Immature natural killer cell (primary cell): ENCODE measurements around the gene PARD6B. TPM values are rescaled to one million over a fixed set of nuclear protein-coding genes. Genes with fewer than 3 reads are reported as not detected.

ENCODE experiments used
- DNase-seq, 3 donors: peaks; one replicate each; pipeline ENCODE4 v3.0.0; 2022; ENCODE audit warnings: mixed read lengths in 1 of 3
- H3K27ac Mint-ChIP-seq, 6 donors: one replicate each; pipeline ENCODE4 v1.8.0; 2020; ENCODE audit warnings: mixed read lengths in 6 of 6, mild to moderate bottlenecking in 5 of 6, inconsistent platforms in 4 of 6, moderate library complexity in 3 of 6
- H3K27me3 Mint-ChIP-seq, 3 donors: one replicate each; pipeline ENCODE4 v1.8.0; 2020 to 2021; ENCODE audit warnings: low read depth in 3 of 3, mild to moderate bottlenecking in 3 of 3, mixed read lengths in 3 of 3, moderate library complexity in 3 of 3, inconsistent platforms in 1 of 3
- H3K36me3 Mint-ChIP-seq, 3 donors: one replicate each; pipeline ENCODE4 v1.8.0; 2020; ENCODE audit warnings: mixed read lengths in 3 of 3, inconsistent platforms in 2 of 3, mild to moderate bottlenecking in 2 of 3
- H3K4me1 Mint-ChIP-seq, 2 donors: one replicate each; pipeline ENCODE4 v1.8.0; 2020; ENCODE audit warnings: inconsistent platforms in 2 of 2, mild to moderate bottlenecking in 2 of 2, mixed read lengths in 2 of 2, moderate library complexity in 1 of 2
- H3K4me3 Mint-ChIP-seq, 5 donors: one replicate each; pipeline ENCODE4 v1.8.0; 2020; ENCODE audit warnings: mild to moderate bottlenecking in 5 of 5, mixed read lengths in 5 of 5, inconsistent platforms in 3 of 5, moderate library complexity in 3 of 5
- H3K9me3 Mint-ChIP-seq, 6 donors: one replicate each; pipeline ENCODE4 v1.8.0; 2020; ENCODE audit warnings: mild to moderate bottlenecking in 6 of 6, mixed read lengths in 6 of 6, inconsistent platforms in 4 of 6, moderate library complexity in 3 of 6
- polyA plus RNA-seq, 3 donors: library from polyadenylated mRNA; unstranded; fragments of 300-500 nt; fragmentation: Illumina TruSeq; gene quantifications; one replicate each; pipeline ENCODE4 v1.2.3, GENCODE V29; 2021

PARD6B gene
- polyA plus RNA-seq, 3 donors from 2014 or later: 0.38 to 1.1 (median 0.96) TPM

- no peaks in the 10 kb centered on the region for H3K36me3 Mint-ChIP-seq
- no peaks in the 10 kb centered on the region for H3K4me1 Mint-ChIP-seq
- DNase-seq: no peak
- no peak overlapping the region for H3K4me3 Mint-ChIP-seq
- H3K27me3 Mint-ChIP-seq: peaks cover 0 to 8% (median 6%) of the 10 kb centered on the region in 3 donors
- no peak overlapping the region for H3K27ac Mint-ChIP-seq
- H3K9me3 Mint-ChIP-seq: no peaks in the 10 kb centered on the region
Measured at GRCh38 chr20:50724112-50724725, 7.2 kb upstream of the PARD6B start.

DNA sequence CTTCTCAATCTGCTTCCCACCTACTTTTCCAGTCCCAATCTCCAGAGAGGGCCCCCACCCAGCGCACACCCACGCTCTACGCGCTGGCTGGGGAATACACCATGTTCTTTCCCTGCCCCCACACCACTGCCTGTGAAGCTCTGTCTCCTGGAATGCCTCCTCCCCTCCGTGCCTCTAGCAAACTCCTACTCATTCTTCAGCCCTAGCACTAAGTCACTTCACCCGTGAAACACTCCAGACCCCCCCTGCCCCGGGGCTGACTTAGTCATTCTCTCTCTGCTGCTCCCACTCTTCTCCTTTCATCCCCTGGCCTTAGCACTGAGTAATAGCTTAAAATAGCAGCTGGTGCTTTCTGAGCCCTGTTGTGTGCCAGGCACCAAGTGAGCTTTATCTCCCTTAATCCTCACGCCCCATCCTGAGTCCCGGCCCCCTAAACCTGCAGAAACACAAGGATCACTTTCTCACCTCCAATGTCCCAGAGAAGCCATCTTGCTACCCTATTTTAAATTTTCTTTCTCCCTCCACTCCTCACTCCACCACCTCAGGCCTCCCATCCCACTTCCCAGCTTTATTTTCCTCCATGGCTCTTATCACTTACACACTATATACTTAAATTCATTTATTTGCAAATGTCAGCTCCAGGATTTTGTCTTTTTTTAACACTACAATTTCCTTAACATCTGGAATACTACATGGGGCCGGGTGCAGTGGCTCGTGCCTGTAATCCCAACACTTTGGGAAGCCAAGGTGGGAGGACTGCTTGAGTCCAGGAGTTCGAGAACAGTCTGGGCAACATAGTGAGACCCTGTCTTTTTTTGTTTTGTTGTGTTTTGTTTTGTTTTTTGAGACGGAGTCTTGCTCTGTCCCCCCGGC, 6.3 kb upstream of the PARD6B start:
- Mint-ChIP-seq H3K9me3 (no peaks in the 10 kb centered on the region), H3K4me3 (no peak overlapping the region)
- no peak for DNase-seq

GRCh38 chr20:50725724-50726005, 5.7 kb upstream of the PARD6B start:
- H3K36me3 Mint-ChIP-seq: no peaks in the 10 kb centered on the region
- no peaks in the 10 kb centered on the region for H3K9me3 Mint-ChIP-seq
- H3K27ac Mint-ChIP-seq: no peak overlapping the region
- DNase-seq: no peak
- peaks cover 0 to 4% (median 3%) of the 10 kb centered on the region in 3 donors for H3K27me3 Mint-ChIP-seq
- peaks cover 4 to 5% of the 10 kb centered on the region in 2 donors for H3K4me1 Mint-ChIP-seq
- no peak overlapping the region for H3K4me3 Mint-ChIP-seq

More for the DNA sequence above, 6.3 kb upstream of the PARD6B start:
- Mint-ChIP-seq H3K4me1 (peaks cover 0 to under 1% of the 10 kb centered on the region in 2 donors), H3K27me3 (peaks cover 0 to 4% (median 3%) of the 10 kb centered on the region in 3 donors), H3K36me3 (no peaks in the 10 kb centered on the region), H3K27ac (no peak overlapping the region)

DNA sequence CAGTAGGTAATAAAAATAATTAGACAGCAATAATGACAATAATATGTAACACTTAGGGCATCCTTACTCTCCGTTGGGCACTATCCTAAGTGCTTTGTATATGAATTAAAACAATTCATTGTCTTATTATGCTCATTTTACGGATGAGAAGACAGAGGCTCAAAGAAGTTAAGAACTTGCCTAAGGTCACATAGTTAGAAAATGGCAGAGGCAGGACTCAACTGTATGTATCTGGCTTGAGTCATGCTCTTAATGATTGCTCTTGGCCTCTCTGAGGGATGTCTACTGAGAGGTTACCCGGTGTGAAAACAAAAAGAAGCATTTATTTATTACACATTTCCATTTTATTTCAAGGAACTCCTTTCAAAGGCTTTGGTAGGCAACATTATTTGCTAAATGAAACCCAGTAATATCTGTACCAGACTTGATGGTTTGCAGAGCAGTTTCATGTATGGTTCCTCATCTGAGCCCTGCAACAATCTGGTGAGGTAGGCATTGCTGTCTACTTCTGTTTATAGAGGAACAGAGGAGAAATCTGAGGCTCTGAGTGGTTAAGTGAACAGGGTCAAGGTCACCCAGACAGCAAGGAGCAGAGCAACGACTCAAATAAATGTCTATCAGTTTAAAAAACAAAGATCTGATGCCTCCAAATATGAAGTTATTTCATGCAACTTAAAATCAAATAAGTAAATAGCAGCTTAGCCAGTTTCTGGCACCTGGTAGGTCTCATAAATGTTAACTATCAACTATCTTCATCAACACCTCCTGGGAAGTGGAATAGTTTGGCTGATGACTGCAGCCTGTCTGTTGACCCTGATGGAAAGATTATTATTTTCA, 4.2 kb upstream of the PARD6B start:
- Mint-ChIP-seq H3K4me1 (peaks cover 8 to 9% of the 10 kb centered on the region in 2 donors), H3K9me3 (no peaks in the 10 kb centered on the region), H3K4me3 (no peak overlapping the region), H3K27ac (no peak overlapping the region), H3K36me3 (no peaks in the 10 kb centered on the region), H3K27me3 (peaks cover 3 to 10% (median 7%) of the 10 kb centered on the region in 3 donors)
- no peak for DNase-seq

DNA sequence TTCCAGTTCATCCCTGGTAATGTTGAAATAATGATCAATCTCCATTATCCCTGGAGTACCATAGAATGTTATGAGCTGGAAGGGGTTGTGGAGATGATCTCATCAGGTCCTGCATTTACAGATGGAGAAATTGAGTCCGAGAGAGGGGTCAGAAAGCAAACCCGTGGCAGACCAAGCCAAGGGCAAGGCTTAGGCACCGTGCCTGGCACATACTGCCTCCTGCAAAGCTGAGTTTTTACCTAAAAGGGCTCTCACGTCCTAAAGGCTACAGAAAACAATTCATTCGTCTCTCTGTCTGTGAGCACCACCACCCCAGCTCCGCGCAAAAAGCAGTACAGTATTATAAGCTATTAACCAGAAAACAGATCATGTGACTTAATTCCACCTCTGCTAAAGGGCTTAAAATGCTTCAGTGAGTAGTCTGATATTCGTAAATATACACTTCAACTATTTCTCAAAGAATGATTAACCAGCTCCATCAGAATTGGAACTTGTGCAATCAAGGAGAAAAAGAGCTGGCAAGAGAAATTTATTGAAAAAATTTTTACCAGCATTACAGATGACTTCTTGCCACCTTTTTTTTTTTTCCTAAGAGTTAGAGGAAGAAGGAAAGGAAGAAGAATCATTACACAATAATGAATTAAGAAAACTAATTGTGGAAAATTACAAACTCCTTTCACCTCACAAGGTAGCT, 3.4 kb upstream of the PARD6B start:
- H3K36me3 Mint-ChIP-seq: no peaks in the 10 kb centered on the region
- no peak overlapping the region for H3K4me3 Mint-ChIP-seq
- H3K9me3 Mint-ChIP-seq: no peaks in the 10 kb centered on the region
- H3K27me3 Mint-ChIP-seq: peaks cover 3 to 13% (median 10%) of the 10 kb centered on the region in 3 donors
- H3K4me1 Mint-ChIP-seq: peaks cover 15 to 16% of the 10 kb centered on the region in 2 donors
- H3K27ac Mint-ChIP-seq: peak overlapping the region in 1 of 6 donors; percentile 15
- DNase-seq: no peak

DNA sequence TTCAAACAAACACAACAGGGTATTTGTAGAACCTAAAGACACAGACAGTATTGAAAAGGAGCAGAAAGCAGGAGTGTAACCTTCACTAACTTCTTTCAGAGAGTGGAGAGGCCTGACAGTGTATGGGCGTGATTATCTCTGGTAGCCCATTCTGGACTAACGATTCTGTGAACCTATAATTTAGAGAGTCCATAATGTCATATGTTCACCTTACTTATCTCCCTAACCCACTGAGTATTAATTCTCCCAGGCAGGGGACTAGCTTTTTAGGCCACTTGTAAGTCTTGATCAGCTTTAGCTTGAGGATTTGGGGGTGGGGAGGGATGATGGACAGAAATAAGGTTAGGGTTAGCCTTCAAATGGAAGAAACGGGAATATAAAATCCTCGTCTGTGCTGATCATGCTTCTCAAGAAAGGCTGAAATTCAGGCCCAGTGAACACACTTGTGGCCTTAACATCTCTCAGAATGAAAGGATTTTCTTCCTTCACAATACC, 2.8 kb upstream of the PARD6B start:
- Mint-ChIP-seq H3K4me1 (peaks cover 15 to 17% of the 10 kb centered on the region in 2 donors), H3K36me3 (no peaks in the 10 kb centered on the region), H3K27me3 (peaks cover 3 to 13% (median 8%) of the 10 kb centered on the region in 3 donors), H3K4me3 (peak overlapping the region in 1 of 5 donors; percentile 13), H3K9me3 (no peaks in the 10 kb centered on the region), H3K27ac (peak overlapping the region in 1 of 6 donors; percentile 15)
- DNase-seq: no peak

GRCh38 chr20:50728981-50729874, 2.2 kb upstream of the PARD6B start:
- Mint-ChIP-seq H3K27me3 (peaks cover 3 to 13% (median 6%) of the 10 kb centered on the region in 3 donors), H3K4me1 (peaks cover 15 to 17% of the 10 kb centered on the region in 2 donors), H3K4me3 (peak overlapping the region in 4 of 5 donors; percentile 13 to 90 (median 64)), H3K9me3 (no peaks in the 10 kb centered on the region), H3K27ac (no peak overlapping the region), H3K36me3 (no peaks in the 10 kb centered on the region)
- DNase-seq: no peak

DNA sequence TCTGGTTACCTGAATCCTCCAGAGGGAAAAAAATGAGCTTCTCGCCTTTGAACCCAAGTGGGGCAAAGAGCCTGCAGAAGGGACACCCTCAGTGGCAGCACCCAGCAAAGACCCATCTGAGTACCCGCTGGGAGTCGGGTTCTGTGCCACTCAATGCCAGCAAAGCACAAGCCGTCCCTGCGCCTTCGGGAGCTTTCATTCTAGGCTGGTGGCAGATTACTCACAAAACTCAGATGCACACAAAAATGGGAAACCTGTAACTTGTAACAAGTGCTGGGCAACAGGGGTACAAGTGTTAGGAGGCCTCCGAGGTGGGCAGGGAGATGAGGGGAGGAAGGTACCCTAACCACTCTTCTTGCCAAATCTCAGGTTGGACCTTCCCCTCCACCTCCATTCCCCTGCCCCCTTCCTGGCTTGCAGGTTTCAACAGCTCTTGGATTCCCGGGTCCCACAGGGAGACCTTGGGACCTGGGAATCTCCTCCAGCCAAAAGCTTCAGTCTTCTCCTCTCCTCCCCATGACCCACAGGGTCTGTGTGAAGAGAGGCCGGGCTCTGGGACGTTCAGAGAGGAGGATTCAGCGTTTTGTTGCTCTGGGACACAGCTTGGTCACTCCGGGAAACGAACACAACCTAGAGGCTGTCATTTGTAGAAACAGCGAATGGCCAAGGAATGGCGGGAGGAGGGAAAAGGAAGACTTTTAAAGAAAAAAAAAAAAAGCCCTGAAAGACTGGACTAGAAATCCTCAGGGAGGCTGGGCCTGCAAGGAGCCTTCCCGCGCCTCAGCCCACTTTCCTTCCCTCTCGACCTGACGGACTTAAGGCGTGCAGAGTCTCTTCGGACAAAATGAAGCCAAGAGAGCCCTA, 1.2 kb upstream of the PARD6B start:
- Mint-ChIP-seq H3K27ac (peak overlapping the region in 3 of 6 donors; percentile 62 to 85 (median 78)), H3K27me3 (peaks cover 3 to 13% (median 6%) of the 10 kb centered on the region in 3 donors), H3K4me1 (peaks cover 15 to 17% of the 10 kb centered on the region in 2 donors), H3K36me3 (no peaks in the 10 kb centered on the region), H3K9me3 (no peaks in the 10 kb centered on the region), H3K4me3 (peak overlapping the region; percentile 85 to 90 (median 87))
- DNase-seq: peak in 1 of 3 donors; percentile 1

- H3K9me3 Mint-ChIP-seq: no peaks in the 10 kb centered on the region
- peak overlapping the region in 4 of 6 donors; percentile 27 to 85 (median 51) for H3K27ac Mint-ChIP-seq
- DNase-seq: no peak
- H3K4me1 Mint-ChIP-seq: peaks cover 15 to 17% of the 10 kb centered on the region in 2 donors
- peaks cover 0 to under 1% (median 0%) of the 10 kb centered on the region in 3 donors for H3K36me3 Mint-ChIP-seq
- peak overlapping the region; percentile 85 to 90 (median 87) for H3K4me3 Mint-ChIP-seq
- peaks cover 3 to 13% (median 6%) of the 10 kb centered on the region in 3 donors for H3K27me3 Mint-ChIP-seq
Measured at GRCh38 chr20:50730765-50731054, 670 bp upstream of the PARD6B start.

GRCh38 chr20:50731930-50732690, 730 bp downstream of the PARD6B start:
- DNase-seq: peak in 1 of 3 donors; percentile 2
- Mint-ChIP-seq H3K4me3 (peak overlapping the region; percentile 82 to 90 (median 87)), H3K4me1 (peaks cover 15 to 17% of the 10 kb centered on the region in 2 donors), H3K27ac (peak overlapping the region; percentile 17 to 89 (median 70)), H3K36me3 (peaks cover 0 to 7% (median 2%) of the 10 kb centered on the region in 3 donors), H3K27me3 (peaks cover 3 to 14% (median 6%) of the 10 kb centered on the region in 3 donors), H3K9me3 (no peaks in the 10 kb centered on the region)
